GM21447 (cell line): ENCODE results near the gene ACOT11.
"Not testable (repeated sequence)": the region's sequence is repeated elsewhere in the genome, so short reads cannot be mapped to it uniquely, and the experiment has no call there.

ENCODE experiments used
- ATAC-seq: cut with Tn5 transposase; IDR thresholded peaks from one replicate; pipeline ENCODE4 v1.9.1; 2021; ENCODE audit not compliant: unreplicated experiment

The ACOT11 gene

DNA sequence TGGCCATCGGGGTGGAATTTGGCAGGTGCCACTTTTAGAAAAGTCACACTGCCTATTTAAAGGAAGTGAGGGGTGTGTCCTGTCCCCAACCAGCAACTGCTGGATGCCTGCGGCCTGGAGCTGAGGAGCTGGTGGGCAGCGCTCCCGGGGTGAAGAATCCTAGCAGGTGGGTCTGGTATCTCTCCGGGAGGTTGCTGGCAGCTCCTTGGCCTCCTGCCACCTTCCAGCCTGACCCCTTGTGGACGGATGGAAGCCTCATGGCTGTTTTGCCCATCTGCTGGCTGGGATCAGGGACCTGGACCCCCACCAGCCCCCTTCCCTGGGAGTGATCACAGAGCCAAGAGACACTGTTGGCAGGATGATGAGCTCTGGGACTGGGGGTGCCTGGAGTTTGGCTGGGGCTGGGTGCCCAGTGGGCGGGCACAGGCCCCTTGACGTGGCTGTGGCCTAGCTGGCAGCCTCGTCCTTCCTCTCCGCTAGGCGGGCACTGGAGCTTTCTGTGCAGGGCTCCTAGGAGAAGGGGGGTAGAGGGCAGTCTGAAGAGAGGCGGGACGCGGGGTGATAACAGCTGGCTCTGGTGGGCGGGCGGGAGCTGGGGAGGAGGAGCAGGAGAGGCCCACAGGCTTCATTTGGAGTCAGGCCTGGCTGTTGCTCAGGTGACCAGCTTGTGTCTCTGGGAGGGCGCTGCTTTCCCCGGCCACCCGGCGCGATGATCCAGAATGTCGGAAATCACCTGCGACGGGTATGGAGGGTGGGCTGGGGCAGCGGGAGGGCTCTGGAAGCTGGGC lies at the start of gene ACOT11:
Gene ACOT11 (plus strand): TSS at position 628 of the 788 bp plus-strand sequence. CDS start 82 bp downstream, at position 710.
- ATAC-seq: no peak

DNA sequence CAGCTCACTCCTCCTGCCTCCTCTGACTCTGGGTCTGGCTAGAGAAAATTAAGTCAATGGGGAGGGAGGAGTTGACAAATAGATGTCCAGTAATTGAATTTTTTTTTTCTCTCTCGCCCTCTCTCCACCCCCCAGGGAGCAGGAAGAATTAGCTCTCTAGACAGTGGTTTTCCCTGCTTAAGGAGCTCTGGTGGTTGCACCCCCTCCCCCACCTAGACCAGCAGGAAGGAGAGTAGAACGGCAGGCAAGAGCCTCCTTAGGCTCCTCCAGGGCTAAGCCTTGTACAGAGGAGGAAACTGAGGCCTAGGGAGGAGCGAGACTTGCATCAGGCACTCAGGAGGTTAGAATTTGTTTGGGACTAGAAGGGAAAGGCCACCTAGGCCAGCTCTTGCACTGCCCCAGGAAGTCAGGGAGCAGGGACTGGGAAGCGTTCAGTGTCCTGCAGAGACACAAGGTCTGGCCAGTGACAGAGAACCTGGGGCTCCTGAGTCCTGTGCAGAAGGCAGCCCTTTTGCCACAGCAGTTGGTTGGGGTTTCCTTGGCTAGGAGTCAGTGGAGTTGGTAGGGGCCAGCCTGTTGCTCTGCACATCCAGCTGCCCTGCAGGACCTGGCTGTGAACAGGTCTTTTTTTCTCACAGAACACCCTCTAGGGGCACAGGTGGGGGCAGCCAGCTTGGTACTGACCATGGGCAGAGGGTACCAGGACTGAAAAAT lies 49.5 kb upstream of the ACOT11 start:
- ATAC-seq: no peak

DNA sequence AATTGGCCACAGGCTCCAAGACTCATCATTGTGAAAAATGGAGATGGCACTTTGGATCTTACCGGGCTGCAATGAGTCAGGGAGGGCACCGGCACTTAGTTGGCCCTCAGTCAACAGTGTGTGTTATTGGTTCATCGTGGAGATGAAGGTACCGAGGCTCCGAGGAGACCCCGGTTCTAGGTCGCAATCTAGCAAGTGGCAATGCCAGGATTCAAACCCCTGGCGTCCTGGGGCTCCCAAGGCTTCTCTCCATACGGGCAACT lies 49.0 kb upstream of the ACOT11 start:
- no peak for ATAC-seq

DNA sequence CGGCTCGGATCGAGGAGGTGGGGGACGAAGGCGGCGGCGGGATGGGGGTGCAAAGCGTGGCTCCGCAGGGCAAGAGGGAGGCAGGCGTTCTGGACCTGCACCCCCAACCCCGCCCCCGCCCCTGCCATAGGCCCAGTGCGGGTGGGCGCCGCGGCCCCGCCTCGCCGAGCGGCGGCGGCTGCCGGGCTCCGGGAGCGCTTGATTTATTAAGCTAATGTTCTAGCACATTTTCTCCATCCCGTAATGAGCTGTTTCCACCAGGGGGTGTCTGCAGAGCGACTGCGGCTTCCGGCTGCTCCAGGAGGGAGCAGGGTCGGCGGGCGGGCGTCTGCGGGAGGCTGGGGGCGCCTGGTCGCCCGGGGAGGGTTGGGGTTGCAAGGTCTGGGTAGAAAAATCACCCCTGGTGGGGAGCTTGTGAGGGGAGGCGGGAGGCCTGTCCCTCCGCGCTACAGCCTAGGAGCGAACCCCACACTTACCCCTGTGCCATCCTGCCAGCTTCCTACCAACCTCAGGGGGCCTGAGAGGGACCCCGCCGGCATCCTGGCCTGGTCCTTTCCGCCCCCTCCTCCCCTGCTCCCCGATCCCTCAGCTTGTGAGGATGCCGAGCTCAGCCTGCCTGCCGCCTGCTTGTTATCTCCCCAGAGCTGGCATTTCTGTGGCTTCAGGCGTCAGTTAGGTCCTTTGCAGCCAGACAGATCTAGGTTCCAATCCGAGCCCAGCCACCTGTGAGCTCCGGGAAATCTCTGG lies 48.5 kb upstream of the ACOT11 start:
- no peak for ATAC-seq

DNA sequence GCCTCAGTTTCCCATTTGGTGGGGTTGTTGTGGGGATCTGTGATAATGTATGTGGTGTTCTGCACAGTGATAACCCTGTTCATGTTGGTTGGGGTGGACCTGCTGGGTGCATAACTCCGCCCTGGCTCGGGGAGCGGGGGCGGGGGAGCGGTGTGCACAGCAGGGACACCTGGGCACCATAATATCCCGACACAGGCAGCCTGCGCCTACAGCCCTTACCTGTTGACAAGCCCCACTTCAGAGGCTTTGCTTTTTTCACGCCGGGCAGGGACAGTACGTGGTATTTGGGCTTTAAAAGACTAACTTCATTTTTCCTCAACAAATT lies 48.0 kb upstream of the ACOT11 start:
- ATAC-seq: no peak

DNA sequence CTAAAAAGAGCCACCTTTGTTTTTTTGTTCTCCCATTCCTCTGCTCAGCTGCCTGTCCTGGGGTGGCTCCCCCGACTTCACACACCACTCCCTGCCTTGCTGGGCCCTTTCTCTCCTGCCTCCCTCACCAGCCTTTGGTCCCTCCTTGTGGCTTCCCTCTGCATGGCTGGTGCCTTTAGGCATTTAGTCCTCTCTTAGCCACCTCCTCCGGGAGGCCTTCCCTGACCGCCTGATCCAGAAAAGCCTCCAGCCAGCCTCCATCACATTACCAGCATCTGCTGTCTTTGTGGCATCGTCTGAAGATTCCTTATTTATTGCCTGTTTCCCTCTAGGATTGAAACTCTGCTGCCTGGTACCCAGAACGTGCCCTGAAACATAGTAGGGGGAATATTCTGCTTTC lies 46.2 kb upstream of the ACOT11 start:
- ATAC-seq: no peak

DNA sequence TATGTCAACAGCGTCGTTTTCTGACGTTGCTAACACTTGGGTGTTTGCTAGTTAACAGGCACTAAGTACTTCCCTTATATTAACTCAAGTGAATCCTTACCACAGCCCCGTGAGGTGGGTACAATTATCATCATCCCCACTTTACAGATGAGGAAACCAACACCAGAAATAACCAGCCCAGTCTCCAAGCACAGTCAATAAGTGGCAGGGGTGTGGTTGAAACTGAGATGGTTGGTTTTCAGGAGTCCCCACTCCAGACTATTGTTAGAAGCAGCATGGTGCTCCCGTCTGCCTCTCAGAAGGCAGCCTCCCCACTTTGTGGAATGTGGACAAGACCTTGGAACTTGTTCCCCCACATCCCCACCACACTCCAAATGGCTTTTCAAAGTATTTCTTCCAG lies 45.7 kb upstream of the ACOT11 start:
- no peak for ATAC-seq

DNA sequence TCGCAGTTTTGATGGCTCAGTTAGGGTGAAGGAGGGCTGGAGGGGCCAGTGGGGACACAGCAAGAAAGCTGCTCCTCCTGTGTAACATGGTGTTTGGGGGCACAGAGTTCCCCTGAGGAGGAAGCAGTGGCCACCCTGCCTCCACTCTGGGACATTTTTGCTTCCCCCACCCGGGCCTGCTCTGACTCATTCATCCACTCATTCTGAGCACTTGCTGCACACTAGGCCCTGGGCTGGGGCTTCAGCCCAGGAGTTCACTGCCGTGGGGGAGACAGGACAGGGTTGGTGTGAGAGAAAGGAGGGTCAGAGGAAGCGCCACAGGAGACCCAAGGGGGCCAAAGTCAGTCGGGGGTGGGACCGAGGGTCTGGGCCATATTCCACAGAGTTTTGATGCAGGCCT lies 41.4 kb upstream of the ACOT11 start:
- no peak for ATAC-seq

DNA sequence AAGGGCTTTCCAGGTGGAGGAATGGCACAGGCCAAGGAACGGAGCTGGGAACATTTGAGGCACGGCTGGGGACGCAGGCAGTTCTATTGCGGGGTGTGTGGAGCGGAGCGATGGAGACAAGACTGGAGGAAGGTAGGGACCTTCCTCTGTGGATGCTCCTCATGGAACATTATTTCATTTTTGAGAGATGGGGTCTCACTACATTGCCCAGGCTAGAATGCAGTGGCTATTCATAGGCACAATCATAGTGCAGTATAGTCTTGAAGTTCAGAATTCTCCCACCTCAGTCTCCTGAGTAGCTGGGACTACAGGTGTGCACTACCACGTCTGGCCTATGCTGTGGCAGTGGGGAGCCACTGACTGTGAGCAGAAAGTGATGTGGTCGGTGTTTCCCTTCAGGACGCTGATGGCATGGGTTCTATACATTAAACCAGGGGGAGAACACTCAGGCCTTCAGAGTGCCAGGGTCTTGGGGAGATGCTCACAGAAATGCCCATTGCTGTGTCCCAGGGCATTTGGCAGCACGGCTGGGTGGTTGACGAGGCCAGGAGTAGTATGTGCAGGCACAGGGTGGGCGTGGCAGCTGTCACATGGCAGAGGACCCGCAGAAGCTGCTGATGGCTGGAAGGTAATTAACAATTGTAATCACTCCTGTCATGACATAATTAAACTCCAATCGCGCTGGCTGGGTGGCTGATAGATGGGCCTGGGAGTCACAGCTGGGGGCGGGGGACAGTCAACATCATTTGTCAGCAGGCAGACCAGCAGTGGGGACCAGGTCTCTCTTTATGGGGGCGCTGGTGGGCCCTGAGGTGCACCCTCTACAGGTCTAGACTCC lies 40.8 kb upstream of the ACOT11 start:
- no peak for ATAC-seq

DNA sequence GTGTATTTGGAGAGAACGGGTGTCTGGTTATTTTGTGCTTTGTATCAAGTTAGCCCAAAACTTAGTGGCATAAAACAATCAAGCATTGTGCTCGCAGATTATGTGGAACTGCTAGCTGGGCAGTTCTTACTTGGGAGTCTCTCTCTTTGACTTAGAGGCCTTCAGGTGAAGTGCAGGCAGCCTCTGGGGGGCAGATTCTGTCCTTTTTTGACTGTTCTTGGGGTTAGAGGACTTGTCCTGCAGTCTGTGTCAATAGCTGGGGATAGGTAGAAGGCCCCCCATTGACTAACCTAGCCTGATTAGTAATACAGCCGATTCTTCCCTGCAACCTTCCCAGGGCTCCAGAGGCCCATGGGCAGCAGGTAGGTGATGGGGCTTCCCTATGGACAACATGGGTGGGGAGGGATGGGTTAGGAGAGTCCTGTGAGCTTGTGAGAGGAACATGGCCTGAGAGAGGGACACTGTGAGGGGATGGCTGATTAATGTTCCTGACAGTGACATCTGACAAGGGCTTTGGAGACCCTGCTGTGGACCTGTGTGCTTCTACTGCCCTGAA lies 37.2 kb upstream of the ACOT11 start:
- ATAC-seq: no peak

DNA sequence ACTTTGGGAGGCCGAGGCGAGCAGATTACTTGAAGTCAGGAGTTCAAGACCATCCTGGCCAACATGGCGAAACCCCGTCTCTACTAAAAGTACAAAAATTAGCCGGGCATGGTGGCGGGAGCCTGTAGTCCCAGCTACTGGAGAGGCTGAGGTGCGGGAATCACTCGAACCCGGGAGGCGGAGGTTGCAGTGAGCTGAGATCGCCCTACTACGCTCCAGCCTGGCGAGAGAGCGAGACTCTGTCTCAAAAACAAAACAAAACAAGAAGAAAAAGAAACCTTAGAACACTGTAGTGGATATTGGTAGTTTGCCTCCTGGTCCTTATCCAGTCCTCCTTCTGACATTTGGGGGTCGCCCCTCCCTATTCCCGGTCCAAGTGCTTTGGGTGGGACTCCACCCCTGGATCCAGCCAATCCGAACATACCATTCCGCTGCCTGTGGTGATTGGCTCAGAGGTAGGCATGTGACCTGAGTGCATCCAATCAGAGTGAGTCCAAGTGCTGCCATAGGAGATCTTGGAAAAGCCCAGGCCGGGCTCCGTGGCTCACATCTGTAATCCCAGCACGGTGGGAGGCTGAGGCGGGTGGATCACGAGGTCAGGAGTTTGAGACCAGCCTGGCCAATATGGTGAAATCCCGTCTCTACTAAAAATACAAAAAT lies 34.0 kb upstream of the ACOT11 start:
- not testable (repeated sequence) for ATAC-seq

DNA sequence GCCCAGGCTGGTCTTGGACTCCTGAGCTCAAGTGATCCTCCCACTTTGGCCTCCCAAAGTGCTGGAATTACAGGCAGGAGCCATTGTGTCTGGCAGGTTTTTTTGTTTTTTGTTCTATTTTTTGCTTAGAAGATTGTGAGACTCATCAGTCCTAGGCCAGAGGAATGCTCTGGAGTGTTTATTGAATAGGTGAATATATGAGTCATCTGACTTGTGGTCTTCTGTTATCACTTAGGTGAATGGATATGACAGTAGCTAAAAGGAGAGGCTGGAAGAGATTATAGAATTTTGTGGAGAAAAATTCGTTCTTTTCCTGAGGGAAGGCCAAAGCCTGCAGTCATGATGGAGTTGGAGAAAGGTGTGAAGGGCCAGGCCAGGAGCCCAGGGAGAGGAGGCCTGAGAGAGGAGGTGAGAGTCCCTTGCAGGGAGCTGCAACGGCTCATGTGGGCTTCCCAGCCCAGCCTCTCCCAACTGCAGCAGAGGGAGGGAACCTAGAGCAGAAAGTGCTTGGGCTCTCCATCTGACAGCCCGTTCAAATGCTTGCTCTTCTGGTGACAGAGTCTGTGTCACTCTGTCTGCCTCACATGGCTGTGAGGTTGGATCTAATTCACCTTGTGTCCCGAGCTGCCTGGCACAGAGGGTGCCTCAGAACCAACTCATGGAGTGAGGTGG lies 31.6 kb upstream of the ACOT11 start:
- no peak for ATAC-seq

DNA sequence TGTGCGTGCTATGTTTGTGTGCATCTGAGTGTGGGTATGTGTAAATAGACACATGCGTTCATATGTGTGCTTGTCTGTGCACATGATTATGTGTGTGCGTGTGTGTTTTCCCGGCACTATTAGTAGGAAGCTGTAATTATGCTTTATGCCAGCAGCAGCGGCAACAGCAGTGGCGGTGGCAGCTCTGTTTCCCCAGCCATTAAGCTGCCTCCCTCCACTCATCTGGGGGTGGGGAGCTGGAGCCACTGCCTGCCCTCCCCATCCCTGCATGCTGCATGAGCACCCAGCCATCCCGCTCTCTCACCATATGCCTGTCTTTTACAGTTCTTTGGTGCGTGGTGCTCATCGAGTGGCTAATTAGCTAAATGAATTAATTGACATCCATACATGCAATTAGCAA lies 30.5 kb upstream of the ACOT11 start:
- no peak for ATAC-seq

DNA sequence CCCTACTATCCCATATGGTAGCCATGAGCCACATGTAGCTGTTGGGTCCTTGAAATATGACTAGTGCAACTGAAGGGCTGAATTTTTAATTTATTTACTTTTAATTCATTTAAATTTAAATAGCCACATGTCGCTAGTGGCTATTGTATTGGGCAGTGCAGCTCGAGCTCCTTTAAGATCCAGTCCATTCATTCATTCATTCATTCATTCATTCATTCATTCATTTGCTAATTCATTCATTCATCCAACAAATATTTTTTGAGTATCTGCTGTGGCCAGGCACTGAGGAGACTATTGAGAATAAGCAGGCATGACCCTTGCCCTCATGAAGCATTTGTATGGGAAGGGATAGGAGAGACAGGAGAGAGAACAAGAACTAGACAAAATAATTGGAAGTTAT lies 29.5 kb upstream of the ACOT11 start:
- no peak for ATAC-seq

DNA sequence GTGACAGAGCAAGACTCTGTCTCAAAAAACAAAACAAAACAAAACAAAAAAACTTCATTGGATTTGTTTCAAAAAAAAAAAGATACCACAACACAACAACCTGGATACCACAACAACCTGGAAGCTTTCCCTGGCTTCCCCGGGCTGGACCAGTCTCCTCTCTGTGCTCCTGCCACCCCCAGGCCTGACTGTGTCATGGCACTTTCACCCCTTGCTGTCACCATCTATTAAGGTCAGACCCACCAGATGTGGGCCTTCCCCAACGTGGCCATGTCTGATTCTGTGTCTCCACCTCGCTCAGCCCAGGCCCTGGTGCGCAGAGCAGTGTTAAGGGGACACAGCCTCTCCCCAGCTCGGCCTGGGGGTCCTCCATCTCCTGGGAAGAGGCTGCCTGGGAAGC lies 28.3 kb upstream of the ACOT11 start:
- no peak for ATAC-seq

DNA sequence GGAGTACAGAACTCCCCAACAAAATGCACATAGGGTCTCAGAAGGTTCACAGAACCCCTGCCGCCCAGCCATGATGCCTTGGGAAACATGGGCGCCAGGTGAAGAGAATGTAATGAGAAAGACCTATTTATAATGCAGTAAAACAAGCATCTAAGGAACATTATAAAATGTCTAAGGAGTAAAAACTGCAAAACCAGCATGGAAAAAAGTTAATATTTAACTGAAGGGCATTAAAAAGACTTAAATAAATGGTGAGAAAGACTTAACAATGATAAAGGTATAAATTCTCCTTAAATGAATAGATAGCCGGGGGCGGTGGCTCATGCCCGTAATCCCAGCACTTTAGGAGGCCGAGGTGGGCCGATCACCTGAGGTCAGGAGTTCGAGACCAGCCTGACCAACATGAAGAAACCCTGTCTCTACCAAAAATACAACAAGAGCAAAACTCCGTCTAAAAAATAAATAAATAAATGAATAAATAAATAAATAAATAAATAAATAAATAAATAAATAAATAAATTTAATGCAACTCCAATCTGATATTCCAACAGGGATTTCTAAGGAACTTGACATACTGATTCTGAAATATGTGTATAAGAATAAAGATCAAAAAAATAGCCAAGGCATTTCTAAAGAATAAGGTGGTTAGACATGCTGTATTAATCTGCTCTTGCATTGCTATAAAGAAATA lies 27.3 kb upstream of the ACOT11 start:
- ATAC-seq: no peak

DNA sequence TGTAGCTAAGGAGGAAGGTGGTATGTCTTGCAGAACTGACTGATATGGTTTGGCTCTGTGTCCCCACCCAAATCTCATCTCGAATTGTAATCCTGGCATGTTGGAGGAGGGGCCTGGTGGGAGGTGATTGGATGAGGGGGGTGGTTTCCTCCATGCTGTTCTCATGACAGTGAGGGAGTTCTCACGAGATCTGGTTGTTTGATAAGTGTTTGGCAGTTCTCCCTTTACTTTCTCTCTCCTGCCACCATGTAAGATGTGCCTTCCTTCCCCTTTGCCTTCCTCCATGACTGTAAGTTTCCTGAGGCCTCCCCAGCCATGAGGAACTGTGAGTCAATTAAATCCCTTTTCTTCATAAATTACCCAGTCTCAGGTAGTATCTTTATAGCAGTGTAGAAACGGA lies 21.5 kb upstream of the ACOT11 start:
- ATAC-seq: not testable (repeated sequence)

DNA sequence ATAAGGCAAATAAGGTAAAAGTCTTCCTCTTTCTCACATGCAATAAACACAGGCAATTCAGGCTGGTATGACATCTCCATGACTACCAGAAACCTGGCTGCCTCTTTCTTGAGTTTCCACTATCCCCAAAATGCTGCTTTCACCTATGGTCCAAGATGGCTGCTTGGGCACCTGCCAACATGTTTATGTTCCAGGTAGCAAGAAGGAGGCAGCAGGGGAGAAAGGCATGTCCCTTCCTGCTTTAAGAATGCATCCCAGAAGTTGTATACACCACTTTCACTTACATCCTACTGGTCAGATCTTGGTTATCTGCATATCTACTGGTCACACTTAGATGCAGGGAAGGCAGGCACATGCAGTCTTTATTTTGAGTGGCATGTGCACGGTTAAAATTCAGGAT lies 19.4 kb upstream of the ACOT11 start:
- no peak for ATAC-seq

DNA sequence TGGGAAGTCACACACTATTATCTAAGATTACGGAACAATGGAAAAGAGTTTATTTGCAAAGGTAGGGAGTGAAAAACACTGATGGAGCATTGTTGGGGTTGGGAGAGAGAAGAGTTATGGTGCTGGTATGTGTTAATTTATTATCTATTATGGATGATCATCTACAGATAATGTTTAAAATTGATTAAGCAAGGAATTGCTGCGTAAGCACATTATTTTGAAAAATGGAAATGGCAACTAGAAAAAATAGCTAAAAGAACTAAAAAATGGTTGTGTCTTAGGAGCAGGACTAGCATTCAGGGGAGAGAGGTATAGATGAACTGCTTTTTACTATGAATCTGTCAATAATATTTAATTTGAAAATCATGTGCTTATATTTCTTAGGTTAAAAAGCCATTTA lies 16.0 kb upstream of the ACOT11 start:
- no peak for ATAC-seq
